Activated naive CD8-positive, alpha-beta T cell treated with anti-CD3 and anti-CD28 coated beads for 36 hours (primary cell): ENCODE results near the gene LYSMD4. TPM values are rescaled to one million over a fixed set of nuclear protein-coding genes. Genes with fewer than 3 reads are reported as not detected.
"Not testable (repeated sequence)": the region's sequence is repeated elsewhere in the genome, so short reads cannot be mapped to it uniquely, and the experiment has no call there.

Experiments used
- DNase-seq: peaks from one replicate; pipeline ENCODE4 v3.0.0; 2021
- H3K27ac Mint-ChIP-seq: one replicate; pipeline ENCODE4 v1.8.0; 2022; ENCODE audit warnings: mild to moderate bottlenecking, moderate library complexity, mixed read lengths
- H3K27me3 Mint-ChIP-seq: one replicate; pipeline ENCODE4 v1.8.0; 2022; ENCODE audit warnings: mild to moderate bottlenecking, mixed read lengths
- H3K36me3 Mint-ChIP-seq: one replicate; pipeline ENCODE4 v1.8.0; 2021; ENCODE audit warnings: mild to moderate bottlenecking, mixed read lengths
- H3K4me1 Mint-ChIP-seq: one replicate; pipeline ENCODE4 v1.8.0; 2021; ENCODE audit warnings: mixed read lengths
- H3K4me3 Mint-ChIP-seq: one replicate; pipeline ENCODE4 v1.8.0; 2022; ENCODE audit warnings: mild to moderate bottlenecking, moderate library complexity, mixed read lengths
- H3K9me3 Mint-ChIP-seq: one replicate; pipeline ENCODE4 v1.8.0; 2022; ENCODE audit warnings: mixed read lengths
- total RNA-seq, 2 experiments: library from RNA; stranded (reverse); gene quantifications; one replicate each; pipeline ENCODE4 v1.2.3, GENCODE V29; 2021

The LYSMD4 gene
- total RNA-seq, 2 experiments from 2014 or later, result 5.5 to 6.1 TPM

- no peaks in the 10 kb centered on the region for H3K27me3 Mint-ChIP-seq
- peaks cover 4% of the 10 kb centered on the region for H3K4me1 Mint-ChIP-seq
- H3K36me3 Mint-ChIP-seq, result no peaks in the 10 kb centered on the region
- no peak for DNase-seq
- no peak overlapping the region for H3K27ac Mint-ChIP-seq
- no peaks in the 10 kb centered on the region for H3K9me3 Mint-ChIP-seq
- no peak overlapping the region for H3K4me3 Mint-ChIP-seq
Observed at GRCh38 chr15:99738021-99738847, 5.0 kb upstream of the LYSMD4 start.

DNA sequence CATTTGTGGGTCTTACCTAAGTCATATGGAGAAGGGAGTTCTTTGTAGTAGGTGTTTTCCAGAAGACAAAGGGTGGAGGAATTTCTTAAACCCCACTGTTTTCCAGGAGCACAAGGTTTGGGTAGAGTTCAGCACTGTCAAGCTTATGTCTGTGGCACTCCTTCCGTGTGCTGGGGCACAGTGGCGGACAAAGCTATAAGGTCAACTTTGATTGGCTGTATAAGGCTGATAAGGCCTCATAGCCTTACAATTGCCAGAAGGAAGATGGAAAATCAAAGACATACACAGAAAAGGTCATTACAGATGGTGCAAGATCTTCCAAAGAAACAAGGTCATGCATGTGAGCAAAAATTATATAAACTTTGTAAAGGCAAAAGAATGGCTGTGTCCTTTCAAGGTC, 3.5 kb upstream of the LYSMD4 start:
- Mint-ChIP-seq H3K9me3 (no peaks in the 10 kb centered on the region), H3K4me3 (no peak overlapping the region), H3K36me3 (no peaks in the 10 kb centered on the region), H3K27me3 (no peaks in the 10 kb centered on the region), H3K4me1 (peaks cover 12% of the 10 kb centered on the region), H3K27ac (no peak overlapping the region)
- no peak for DNase-seq

DNA sequence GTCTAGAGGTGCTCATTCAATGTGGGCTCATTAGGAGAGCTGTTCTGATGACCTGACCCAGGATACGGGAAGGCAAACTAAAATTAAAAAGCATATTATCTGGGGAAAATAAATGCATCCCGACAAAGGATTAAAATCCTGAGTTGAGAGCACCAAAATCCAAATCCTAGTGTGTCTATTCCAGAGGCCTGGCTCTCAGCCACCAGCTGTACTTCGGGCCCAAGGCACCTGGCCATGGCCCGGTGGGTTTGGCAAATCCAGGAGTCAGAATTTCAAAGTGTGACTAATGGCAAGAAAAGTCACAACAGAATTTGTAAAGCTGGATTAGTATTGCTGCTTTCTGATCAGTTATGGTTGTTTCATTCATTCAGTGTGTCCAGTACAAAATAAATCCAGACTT, 2.6 kb upstream of the LYSMD4 start:
- H3K4me1 Mint-ChIP-seq, result peaks cover 16% of the 10 kb centered on the region
- H3K27me3 Mint-ChIP-seq, result no peaks in the 10 kb centered on the region
- H3K36me3 Mint-ChIP-seq, result peaks cover 2% of the 10 kb centered on the region
- no peak overlapping the region for H3K27ac Mint-ChIP-seq
- no peaks in the 10 kb centered on the region for H3K9me3 Mint-ChIP-seq
- DNase-seq, result no peak
- H3K4me3 Mint-ChIP-seq, result no peak overlapping the region

DNA sequence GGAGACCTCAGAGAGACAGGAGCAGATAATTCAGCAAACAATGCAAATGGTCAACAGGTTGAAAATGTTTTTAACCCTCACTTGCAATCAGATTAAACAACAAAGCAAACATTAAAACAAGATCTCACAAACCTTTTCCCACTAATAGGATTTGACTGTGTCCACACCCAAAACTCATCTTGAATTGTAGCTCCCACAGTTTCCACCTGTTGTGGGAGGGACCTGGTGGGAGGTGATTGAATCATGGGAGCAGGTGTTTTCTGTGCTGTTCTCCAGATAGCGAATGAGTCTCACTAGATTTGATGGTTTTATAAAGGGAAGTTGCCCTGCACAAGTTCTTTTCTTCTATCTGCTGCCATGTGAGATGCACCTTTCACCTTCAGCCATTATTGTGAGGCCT, 1.3 kb upstream of the LYSMD4 start:
- Mint-ChIP-seq H3K27ac (no peak overlapping the region), H3K9me3 (no peaks in the 10 kb centered on the region), H3K4me3 (no peak overlapping the region), H3K4me1 (peaks cover 20% of the 10 kb centered on the region), H3K27me3 (no peaks in the 10 kb centered on the region), H3K36me3 (peaks cover 2% of the 10 kb centered on the region)
- no peak for DNase-seq

- H3K27me3 Mint-ChIP-seq, H3K36me3 Mint-ChIP-seq, H3K9me3 Mint-ChIP-seq, DNase-seq: not testable (repeated sequence)
- Mint-ChIP-seq H3K4me1 (peaks cover 20% of the 10 kb centered on the region), H3K4me3 (peak overlapping the region; percentile 79), H3K27ac (peak overlapping the region; percentile 92)
Observed at GRCh38 chr15:99734040-99734291, 729 bp upstream of the LYSMD4 start.

DNA sequence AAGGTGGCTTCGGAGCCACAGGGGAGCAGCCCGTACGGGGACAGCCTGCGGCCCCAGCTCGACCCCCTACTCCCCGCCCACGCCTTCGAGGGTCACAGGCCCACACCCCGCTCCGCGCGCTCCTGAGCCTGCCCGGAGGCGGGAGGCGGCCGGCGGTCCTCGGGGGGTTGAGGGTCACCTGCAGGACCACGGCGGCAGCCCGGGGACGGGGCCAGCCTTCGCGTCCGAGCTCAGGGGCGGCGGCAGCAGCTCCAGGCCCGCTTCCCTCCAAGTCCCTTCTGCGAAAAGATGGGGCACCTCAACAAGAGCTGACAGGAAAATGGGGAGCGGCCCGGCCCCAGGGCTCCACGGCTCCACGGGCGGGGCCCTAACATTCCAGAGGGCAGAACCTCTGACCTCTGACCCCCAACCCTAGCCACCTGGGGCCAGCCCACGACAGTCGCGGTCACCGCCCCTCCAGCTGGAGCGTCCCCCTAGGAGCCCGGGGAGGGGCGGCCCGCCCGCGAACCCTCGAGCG, 428 bp downstream of the LYSMD4 start:
- Mint-ChIP-seq H3K9me3 (no peaks in the 10 kb centered on the region), H3K27me3 (no peaks in the 10 kb centered on the region), H3K27ac (peak overlapping the region; percentile 50), H3K4me1 (peaks cover 20% of the 10 kb centered on the region), H3K4me3 (peak overlapping the region; percentile 80), H3K36me3 (peaks cover 2% of the 10 kb centered on the region)
- peak; percentile 33 for DNase-seq

DNA sequence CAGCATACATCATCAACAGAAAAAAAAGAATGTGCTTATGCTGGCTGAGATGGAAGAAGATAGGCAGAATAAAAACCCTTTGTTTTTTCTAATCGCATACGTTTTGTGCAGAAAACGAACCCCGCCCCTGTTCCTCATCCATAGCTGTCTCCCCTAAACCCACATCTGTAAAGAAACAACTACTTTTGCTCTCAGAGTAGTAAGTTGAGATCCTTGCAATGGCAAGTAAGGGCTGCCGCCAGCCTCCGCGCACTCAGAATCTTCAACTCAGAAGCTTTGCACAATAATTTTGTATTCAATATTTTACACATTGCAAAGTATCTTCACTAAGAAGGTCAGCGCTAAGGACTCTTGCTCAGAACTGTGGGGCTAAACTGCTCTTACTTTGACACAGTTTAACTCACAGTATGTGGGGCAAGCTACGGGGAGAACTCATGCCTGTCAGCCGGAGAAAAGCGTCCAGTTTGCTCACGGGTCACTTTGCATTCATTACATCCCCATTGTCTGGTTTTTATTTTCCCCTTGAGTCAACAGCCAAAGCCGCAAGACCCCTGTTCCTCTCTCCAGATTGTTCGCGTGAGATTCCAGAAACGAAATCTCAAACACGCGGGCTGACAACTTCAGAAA, 1.0 kb downstream of the LYSMD4 start:
- Mint-ChIP-seq H3K27ac (peak overlapping the region; percentile 50), H3K27me3 (no peaks in the 10 kb centered on the region), H3K4me1 (peaks cover 20% of the 10 kb centered on the region), H3K9me3 (no peaks in the 10 kb centered on the region), H3K36me3 (peaks cover 2% of the 10 kb centered on the region), H3K4me3 (peak overlapping the region; percentile 80)
- no peak for DNase-seq

- Mint-ChIP-seq H3K4me1 (peaks cover 20% of the 10 kb centered on the region), H3K9me3 (no peaks in the 10 kb centered on the region), H3K4me3 (peak overlapping the region; percentile 80), H3K36me3 (peaks cover 2% of the 10 kb centered on the region), H3K27ac (no peak overlapping the region), H3K27me3 (no peaks in the 10 kb centered on the region)
- DNase-seq, result no peak
Observed at GRCh38 chr15:99731336-99732123, 1.7 kb downstream of the LYSMD4 start.

GRCh38 chr15:99729920-99730319, 3.3 kb downstream of the LYSMD4 start:
- peaks cover 20% of the 10 kb centered on the region for H3K4me1 Mint-ChIP-seq
- no peak for DNase-seq
- H3K36me3 Mint-ChIP-seq, result peaks cover 4% of the 10 kb centered on the region
- no peak overlapping the region for H3K4me3 Mint-ChIP-seq
- no peaks in the 10 kb centered on the region for H3K27me3 Mint-ChIP-seq
- no peaks in the 10 kb centered on the region for H3K9me3 Mint-ChIP-seq
- H3K27ac Mint-ChIP-seq, result no peak overlapping the region

- Mint-ChIP-seq H3K27ac (no peak overlapping the region), H3K4me3 (no peak overlapping the region), H3K4me1 (peaks cover 20% of the 10 kb centered on the region), H3K9me3 (no peaks in the 10 kb centered on the region), H3K36me3 (peaks cover 4% of the 10 kb centered on the region), H3K27me3 (no peaks in the 10 kb centered on the region)
- DNase-seq, result no peak
Observed at GRCh38 chr15:99729327-99729726, 3.9 kb downstream of the LYSMD4 start.

- DNase-seq, result no peak
- H3K4me3 Mint-ChIP-seq, result no peak overlapping the region
- no peaks in the 10 kb centered on the region for H3K27me3 Mint-ChIP-seq
- H3K36me3 Mint-ChIP-seq, result peaks cover 4% of the 10 kb centered on the region
- H3K4me1 Mint-ChIP-seq, result peaks cover 20% of the 10 kb centered on the region
- H3K9me3 Mint-ChIP-seq, result no peaks in the 10 kb centered on the region
- H3K27ac Mint-ChIP-seq, result no peak overlapping the region
Observed at GRCh38 chr15:99728916-99729315, 4.3 kb downstream of the LYSMD4 start.

DNA sequence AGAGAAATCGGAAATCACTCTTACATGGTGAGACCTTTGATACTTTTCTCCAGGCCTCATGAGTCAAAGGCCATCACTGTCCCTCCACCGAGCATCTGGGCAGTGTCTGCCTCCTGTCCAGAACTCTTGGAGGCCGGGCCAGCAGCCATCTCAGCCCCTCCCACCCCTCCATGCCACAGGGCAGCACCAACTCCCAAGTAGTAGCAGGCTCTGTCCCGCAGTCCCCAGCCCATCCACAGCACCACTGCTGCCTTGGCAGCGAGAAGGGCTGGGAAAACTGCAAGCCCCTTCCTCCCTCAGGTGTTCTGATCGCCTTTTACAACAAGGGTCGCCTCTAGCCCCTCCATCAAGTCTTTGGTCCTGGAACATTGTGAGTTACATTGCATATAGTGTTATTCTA, 5.5 kb downstream of the LYSMD4 start:
- H3K36me3 Mint-ChIP-seq, result peaks cover 4% of the 10 kb centered on the region
- peaks cover 16% of the 10 kb centered on the region for H3K4me1 Mint-ChIP-seq
- no peak overlapping the region for H3K27ac Mint-ChIP-seq
- DNase-seq, result no peak
- H3K4me3 Mint-ChIP-seq, result no peak overlapping the region
- H3K9me3 Mint-ChIP-seq, result no peaks in the 10 kb centered on the region
- no peaks in the 10 kb centered on the region for H3K27me3 Mint-ChIP-seq

DNA sequence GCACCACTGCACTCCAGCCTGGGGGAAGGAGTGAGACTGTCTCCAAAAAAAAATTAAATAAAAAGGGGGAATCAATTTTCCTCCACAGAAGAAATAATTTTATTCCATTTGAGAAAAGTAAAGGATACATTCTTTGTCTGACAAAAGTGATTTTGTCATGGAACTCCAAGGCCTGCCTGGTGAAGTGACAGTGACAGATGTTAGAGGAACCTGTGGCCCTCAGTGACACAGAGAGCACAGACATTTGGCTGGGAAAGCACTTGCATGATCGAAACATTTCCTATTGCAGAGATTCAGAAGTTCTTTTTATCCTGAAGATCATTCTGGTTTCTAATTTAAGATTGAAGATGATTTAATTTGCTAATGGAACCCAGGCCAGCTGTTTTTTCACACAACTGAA, 5.9 kb downstream of the LYSMD4 start:
- peaks cover 13% of the 10 kb centered on the region for H3K4me1 Mint-ChIP-seq
- H3K36me3 Mint-ChIP-seq, result peaks cover 4% of the 10 kb centered on the region
- H3K27ac Mint-ChIP-seq, result no peak overlapping the region
- DNase-seq, result no peak
- H3K4me3 Mint-ChIP-seq, result no peak overlapping the region
- H3K9me3 Mint-ChIP-seq, result no peaks in the 10 kb centered on the region
- H3K27me3 Mint-ChIP-seq, result no peaks in the 10 kb centered on the region

GRCh38 chr15:99726333-99726732, 6.9 kb downstream of the LYSMD4 start:
- Mint-ChIP-seq H3K9me3 (no peaks in the 10 kb centered on the region), H3K27me3 (no peaks in the 10 kb centered on the region), H3K4me3 (no peak overlapping the region), H3K36me3 (peaks cover 9% of the 10 kb centered on the region), H3K27ac (no peak overlapping the region), H3K4me1 (peaks cover 13% of the 10 kb centered on the region)
- DNase-seq, result no peak

DNA sequence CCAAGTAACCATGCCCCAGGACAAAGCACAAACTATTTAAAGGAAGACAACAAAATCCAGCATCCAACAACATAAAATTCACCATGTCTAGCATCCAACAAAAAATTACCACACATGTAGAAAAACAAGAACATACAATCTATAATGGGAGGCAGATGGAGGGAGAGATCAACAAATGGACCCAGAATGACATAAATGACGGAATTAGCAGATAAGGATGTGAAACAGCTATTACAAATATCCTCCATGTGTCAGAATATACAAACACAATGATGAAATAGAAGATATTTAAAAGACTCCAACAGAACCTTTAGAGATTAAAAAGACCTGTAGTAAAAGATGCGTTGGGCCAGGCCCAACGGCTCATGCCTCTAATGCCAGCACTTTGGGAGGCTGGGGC, 10.8 kb downstream of the LYSMD4 start:
- H3K36me3 Mint-ChIP-seq, result peaks cover 22% of the 10 kb centered on the region
- H3K4me3 Mint-ChIP-seq, result no peak overlapping the region
- peaks cover 40% of the 10 kb centered on the region for H3K4me1 Mint-ChIP-seq
- no peaks in the 10 kb centered on the region for H3K9me3 Mint-ChIP-seq
- no peaks in the 10 kb centered on the region for H3K27me3 Mint-ChIP-seq
- DNase-seq, result no peak
- no peak overlapping the region for H3K27ac Mint-ChIP-seq
